SJCRH30 (cell line): ENCODE measurements around the gene ALDH1L2. TPM values are rescaled to one million over a fixed set of nuclear protein-coding genes. Genes with fewer than 3 reads are reported as not detected.

Source experiments
- total RNA-seq: library from RNA; depleted of rRNA; stranded (reverse); fragments of >200 nt; shearing (Covaris generic); gene quantifications from 2 replicates; pipeline ENCODE4 v1.2.3, GENCODE V29; 2014; rRNA removed

The ALDH1L2 gene
- total RNA-seq, 1 experiment from 2014 or later: 0.45 TPM

Other genes starting within 250 kb of the ALDH1L2 start
- gene SLC41A2, start 126.2 kb downstream of the ALDH1L2 start, total RNA-seq: 2.4 and 5.2 TPM in 2 replicates
- 9.8 and 10.2 TPM in 2 replicates for gene NOPCHAP1, start 98.1 kb downstream of the ALDH1L2 start, total RNA-seq
- gene WASHC4, start 23.3 kb upstream of the ALDH1L2 start, total RNA-seq: 40.9 and 47.8 TPM in 2 replicates
- 16.1 and 17.3 TPM in 2 replicates for gene APPL2, start 151.7 kb upstream of the ALDH1L2 start, total RNA-seq
- 36.2 and 36.8 TPM in 2 replicates for gene C12orf75, start 246.2 kb upstream of the ALDH1L2 start, total RNA-seq